Endometrial microvascular endothelial cells (primary cell): Measurements from ENCODE around the gene IRF5. TPM values are rescaled to one million over a fixed set of nuclear protein-coding genes. Genes with fewer than 3 reads are reported as not detected.
"Not testable (repeated sequence)": the region's sequence is repeated elsewhere in the genome, so short reads cannot be mapped to it uniquely, and the experiment has no call there.

Experiments used
- in situ Hi-C: cut with HindIII; loops from 2 replicates; pipeline ENCODE4 v1.10.0; 2017; ENCODE audit warnings: low sequenced_read_pairs, low pct_unique_long_range_greater_than_20kb; ENCODE audit errors: inconsistent ontology term
- total RNA-seq: library from RNA; depleted of rRNA; stranded (reverse); fragments of >200 nt; gene quantifications from one replicate; pipeline ENCODE4 v1.2.3, GENCODE V29; 2015; ENCODE audit errors: inconsistent ontology term

The IRF5 gene
- total RNA-seq, 1 donor from 2014 or later, result 1.9 TPM

GRCh38 chr7:128904381-128905197, 33.1 kb upstream of the IRF5 start:
- in situ Hi-C loops, result no loop called here

GRCh38 chr7:128906001-128906765, 31.5 kb upstream of the IRF5 start:
- in situ Hi-C loops, result no loop called here

DNA sequence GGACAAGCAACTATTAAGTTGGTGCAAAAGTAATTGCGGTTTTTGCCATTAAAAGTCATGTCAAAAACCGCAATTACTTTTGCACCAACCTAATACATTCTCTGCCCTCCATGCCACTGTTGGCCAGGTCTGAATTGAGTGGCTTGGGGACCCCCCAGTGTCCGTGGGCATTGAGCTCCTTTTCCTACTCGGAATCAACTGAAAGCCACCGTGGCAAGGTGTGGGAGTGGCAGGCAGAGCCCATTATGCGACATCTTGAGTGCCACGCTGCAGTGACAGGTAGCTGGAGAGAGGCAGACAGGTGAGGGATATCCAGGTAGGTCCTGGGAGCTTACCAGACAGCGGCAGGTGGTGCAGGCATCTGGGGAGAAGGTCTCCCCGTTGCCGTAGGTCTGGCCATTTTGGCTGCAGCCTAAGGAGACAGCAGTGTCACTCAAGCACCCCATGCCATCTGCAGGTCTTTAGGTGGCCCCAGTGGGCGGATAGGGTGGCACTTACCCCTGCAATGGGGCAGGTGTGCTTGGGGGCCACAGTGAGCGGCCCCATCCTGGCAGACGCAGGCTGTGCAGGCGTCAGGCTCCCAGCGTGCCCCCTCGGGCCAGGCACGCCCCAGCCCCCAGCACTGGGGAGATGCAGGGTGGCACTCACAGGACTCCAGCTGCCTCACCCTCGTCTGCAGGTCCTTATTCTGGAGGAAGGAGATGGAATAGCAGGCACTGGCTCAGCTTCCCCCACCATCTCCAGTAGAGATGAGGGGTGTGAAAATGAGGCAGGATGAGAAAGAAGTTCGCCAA, 30.8 kb upstream of the IRF5 start:
- in situ Hi-C loops, result no loop called here

DNA sequence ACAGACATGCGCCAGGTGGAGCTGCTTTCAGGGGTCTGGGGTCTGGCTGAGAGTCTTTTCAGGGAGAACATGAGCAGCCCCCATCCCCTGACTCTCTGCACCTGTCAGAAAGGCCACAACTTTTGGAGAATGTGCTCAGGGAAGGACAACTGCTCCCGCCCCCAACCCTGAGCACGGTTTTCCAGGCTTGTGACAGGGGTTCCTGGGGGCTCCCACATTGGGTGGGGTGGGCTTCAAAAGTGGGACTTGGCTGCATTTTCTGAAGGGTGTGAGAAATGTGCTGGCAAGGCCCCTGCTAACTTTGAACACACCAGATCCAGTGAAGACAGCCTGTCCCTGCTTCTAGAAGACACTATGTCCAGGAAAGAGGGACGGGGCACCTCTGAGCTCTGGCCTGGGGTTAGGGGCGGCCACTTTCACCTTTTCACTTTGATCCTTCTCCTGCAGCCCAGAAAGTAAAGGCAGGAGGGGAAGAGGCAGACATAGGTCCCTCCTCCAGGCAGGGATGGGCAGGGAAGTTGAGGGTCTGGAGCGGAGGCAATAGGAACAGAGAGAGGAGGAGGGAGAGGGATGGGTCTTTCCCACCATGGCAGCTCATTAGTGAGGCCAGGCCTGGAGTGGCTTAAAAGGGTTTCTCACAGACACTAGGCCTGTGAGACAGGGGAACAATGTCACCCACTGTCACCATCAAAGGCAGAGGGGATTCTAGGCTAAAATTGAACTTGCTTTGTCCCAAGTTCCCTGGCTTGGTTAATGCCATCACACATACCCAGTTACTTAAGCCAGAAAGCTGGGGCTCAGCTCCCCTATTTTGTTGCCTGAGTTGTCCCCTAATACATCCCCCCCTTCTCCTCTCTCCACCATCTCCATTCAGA, 28.7 kb upstream of the IRF5 start:
- in situ Hi-C loops, result no loop called here

DNA sequence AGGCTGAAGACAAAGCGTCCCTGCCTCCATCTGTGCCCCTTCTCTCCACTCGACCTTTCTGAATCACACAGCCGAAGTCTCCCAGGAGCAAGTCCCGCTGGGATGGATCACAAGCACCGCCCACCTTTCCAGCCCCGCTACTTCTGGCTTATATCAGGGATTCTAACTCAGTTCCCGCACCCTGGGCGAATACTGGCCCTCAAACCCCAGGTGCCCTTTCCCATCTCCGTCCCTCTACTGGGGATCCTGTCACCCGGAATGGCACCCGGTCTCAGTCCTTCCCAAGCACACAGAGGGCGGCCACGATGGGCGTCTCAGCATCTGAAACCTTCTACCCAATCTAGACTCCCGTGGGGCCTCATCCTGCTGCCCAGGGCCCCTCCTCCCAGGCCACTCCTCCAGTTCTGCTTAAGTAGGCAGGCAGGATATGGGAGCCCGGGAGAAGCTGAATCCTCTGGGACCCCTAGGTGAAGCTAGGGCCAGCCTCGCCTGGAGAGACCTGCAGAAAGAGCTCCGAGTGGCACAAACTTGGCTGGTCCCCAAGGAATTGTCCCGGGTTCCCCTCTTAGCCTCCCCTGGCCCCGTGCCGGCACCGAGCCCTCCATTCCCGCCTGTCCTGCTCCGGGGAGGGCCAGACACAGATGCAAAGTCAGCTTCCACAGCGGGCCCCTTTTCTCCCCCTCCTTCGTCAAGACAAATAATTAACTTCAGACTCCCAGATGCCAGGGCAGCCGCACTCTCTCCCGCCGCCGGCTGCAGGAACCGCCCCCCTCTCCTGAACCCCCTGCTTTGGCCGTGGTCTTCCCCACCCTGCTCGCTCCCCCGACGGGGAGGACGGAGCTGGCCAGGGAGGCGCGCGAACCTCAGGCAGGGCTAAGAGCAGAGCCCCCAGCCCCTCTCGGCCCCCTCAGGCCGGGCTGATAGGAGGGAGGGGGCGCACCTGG, 27.8 kb upstream of the IRF5 start:
- in situ Hi-C loops, result no loop called here

- in situ Hi-C loops, result no loop called here
These were observed 27.2 kb upstream of the IRF5 start, which contains the start of gene KCP for GRCh38 chr7:128910569-128910945. KCP (minus strand) TSS chr7:128910709; CDS start chr7:128910676, 33 bp downstream.

DNA sequence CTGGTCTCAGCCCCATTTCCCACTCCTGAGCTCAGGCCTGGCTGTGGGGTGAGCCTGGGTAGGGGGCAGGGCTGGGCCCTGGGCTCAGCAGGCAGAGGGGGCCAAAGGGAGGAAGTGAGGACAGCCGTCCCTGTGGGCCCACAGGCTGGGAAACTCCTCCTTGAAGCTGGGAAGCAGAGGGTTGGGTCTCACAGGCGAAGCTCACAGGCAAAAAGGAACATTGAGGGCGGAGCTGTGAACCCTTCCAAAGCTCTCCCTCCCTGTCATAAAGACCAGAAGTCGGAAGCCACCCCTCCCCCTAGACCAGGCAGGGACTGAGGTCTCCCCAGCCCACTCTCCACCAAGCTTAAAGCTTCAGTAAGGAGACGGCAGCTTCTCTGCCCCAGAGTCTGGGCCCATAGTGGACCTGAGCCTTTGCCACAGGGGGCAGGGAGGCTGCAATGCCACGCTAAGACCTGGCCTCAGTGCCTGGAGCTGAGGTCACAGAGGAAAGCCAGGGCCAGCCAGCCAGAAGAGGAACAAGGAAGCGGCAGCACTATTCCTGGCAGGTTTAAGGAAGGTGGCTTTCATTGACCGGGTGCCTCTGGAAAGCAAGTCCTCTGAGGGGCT, 26.2 kb upstream of the IRF5 start:
- in situ Hi-C loops, result no loop called here

- in situ Hi-C loops, result no loop called here
These were observed 25.4 kb upstream of the IRF5 start for GRCh38 chr7:128912281-128912680.

- in situ Hi-C loops, result not testable (repeated sequence)
These were observed 24.8 kb upstream of the IRF5 start for GRCh38 chr7:128912709-128913495.

GRCh38 chr7:128913870-128914565, 23.7 kb upstream of the IRF5 start:
- in situ Hi-C loops, result no loop called here

DNA sequence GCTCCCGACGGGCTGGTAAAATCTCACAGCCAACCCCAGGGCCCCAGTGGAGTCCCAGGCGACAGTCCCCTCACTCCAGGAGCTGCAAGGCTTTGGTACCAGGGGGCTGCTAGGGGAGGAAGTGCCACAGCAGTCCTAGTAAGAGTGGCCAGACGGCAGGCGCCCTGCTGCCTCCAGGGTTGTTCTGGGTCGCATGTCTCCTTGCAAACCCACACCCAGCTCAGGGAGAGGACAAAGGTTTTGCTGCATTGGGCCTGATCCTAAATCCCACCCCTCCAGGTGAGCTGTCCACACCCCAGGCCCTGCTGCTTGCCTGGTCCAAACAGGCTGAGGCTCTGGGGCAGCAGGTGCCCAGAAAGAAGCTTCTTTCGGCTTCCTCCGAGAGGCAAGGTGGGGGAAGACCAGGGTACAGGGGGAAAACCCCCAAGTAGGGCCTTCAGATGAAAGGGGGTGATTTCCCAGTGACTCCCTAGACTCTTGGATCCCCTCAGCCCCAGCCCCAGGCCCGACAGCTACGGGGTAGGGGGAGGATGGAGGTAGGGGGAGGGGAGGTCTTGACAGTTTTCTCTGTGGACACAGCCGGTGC, 23.1 kb upstream of the IRF5 start:
- in situ Hi-C loops, result no loop called here

- in situ Hi-C loops, result no loop called here
These were observed 22.4 kb upstream of the IRF5 start for GRCh38 chr7:128915271-128915819.

DNA sequence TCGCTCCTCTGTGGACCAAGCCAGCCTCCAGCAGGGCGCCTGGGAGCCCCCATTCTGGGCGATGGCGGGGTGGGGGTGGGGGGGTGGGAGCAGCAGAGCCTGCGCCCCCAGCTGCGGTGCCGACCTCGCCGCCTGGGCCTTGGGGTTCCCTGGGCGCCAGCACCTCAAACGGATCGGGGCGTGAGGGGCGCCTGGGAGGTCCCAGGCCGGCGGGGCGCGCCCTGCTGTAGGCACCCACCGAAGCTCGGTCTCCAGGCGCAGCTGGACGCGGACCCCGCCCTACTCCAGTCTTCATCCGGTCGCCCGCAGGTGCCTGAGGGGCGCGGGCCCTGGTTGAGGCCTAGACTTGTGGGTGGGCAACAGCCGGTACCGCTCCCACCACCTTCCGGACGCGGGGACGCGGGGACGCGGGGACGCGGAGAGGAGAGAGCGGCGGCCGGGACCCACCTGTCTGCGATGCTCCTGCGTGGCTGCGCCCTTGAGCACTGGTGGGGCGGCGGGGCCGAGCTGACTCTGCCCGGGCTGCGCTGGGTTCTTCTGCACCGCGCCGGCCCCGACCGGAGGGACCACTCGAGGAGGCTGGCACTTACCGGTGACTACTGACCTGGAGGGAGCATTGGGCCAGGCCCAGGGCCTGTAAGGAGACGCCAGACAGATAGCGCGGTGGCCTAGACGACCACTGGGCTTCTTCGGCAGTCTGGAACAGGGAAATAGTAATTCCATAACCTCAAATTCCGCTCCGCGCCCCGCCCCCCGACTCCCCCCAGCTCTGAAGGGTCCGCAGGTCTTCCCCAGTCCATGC, 21.7 kb upstream of the IRF5 start:
- in situ Hi-C loops, result no loop called here

DNA sequence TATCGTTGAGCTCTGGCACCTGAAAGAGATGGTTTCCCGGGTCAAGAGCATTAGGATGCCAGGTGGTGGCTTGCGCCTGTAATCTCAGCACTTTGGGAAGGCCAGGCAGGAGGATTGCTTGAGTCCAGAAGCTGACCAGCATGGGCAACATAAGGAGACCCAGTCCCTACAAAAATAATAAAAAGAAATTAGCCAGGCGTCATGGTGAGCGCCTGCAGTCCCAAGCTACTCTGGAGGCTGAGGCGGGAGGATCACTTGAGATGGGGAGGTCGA, 21.1 kb upstream of the IRF5 start:
- in situ Hi-C loops, result no loop called here

DNA sequence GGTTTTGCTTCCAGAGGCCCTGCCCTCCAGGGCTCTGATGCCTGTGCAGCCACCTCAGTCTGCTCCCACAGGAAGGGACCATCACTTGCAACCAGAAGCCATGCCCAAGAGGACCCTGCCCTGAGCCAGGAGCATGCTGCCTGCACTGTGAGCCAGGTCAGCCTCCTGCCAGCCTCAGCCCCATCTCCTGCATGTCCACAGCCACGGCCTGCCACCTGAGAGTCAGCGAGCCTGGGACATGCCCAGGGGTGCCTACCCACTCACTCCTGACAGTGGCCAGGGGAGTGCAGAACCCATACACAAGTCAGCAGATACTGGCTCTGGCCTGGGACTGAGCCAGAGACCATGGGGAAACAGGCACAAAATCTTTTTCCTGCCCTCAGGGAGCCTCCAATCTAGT, 20.6 kb upstream of the IRF5 start:
- in situ Hi-C loops, result no loop called here
